Parathyroid adenoma (tissue), 2 donors: ENCODE measurements around the gene NPY5R.

Experiments
- H2AFZ ChIP-seq: fragments of 300-600 bp; sonication (generic); one replicate; pipeline ENCODE4 v1.7.0; 2017; ENCODE audit warnings: antibody characterized with exemption, mild to moderate bottlenecking
- H3K27ac ChIP-seq: fragments of 300-600 bp; sonication (generic); one replicate; pipeline ENCODE4 v1.7.0; 2017
- H3K27me3 ChIP-seq: fragments of 300-600 bp; sonication (generic); one replicate; pipeline ENCODE4 v1.7.0; 2017; ENCODE audit warnings: low read length; ENCODE audit not compliant: control insufficient read depth, insufficient read depth
- H3K36me3 ChIP-seq: fragments of 300-600 bp; sonication (generic); one replicate; pipeline ENCODE4 v1.7.0; 2017; ENCODE audit warnings: low read length; ENCODE audit not compliant: control insufficient read depth, insufficient read depth
- H3K4me1 ChIP-seq: fragments of 300-600 bp; sonication (generic); one replicate; pipeline ENCODE4 v1.7.0; 2017; ENCODE audit warnings: control low read depth
- H3K4me2 ChIP-seq: fragments of 300-600 bp; sonication (generic); one replicate; pipeline ENCODE4 v1.7.0; 2017; ENCODE audit warnings: low read length
- H3K4me3 ChIP-seq: fragments of 300-600 bp; sonication (generic); one replicate; pipeline ENCODE4 v1.7.0; 2017; ENCODE audit warnings: low read depth, low read length
- H3K79me2 ChIP-seq: fragments of 300-600 bp; sonication (generic); one replicate; pipeline ENCODE4 v1.7.0; 2017; ENCODE audit warnings: control low read depth
- H3K9ac ChIP-seq: fragments of 300-600 bp; sonication (generic); one replicate; pipeline ENCODE4 v1.7.0; 2017; ENCODE audit warnings: mild to moderate bottlenecking
- H3K9me3 ChIP-seq: fragments of 300-600 bp; sonication (generic); one replicate; pipeline ENCODE4 v1.7.0; 2017; ENCODE audit warnings: low read length; ENCODE audit not compliant: control insufficient read depth
- TF ChIP-seq, protein P1 (sequence below): fragments of 300-600 bp; sonication (generic); IDR thresholded peaks from one replicate; pipeline ENCODE4 v1.7.0; 2017; ENCODE audit warnings: antibody characterized with exemption, mild to moderate bottlenecking
- donor health status: primary hyperparathyroidism.

Gene NPY5R

DNA sequence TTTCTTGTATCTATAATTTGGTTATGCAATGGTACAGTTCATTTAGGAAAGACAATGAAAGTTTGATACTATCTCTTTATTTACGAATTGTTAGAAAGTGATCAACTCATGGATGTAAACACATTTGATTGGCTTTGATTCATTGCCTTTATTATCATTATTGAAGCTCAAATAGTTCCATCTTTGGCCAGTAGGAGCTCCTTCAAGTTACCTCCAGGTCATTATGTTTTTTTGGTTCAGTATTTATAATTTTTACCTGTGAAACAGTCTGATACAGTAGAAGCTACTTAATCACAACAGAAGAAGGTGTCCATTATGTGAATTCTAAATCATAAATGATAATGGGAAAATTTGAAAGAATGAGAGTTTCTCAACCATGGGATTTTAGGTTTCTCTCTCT, 12.4 kb downstream of the NPY5R start:
- no peak overlapping the region for H3K9ac ChIP-seq
- no peaks in the 10 kb centered on the region for H3K4me1 ChIP-seq
- H2AFZ ChIP-seq, result no peak overlapping the region
- H3K36me3 ChIP-seq, result no peaks in the 10 kb centered on the region
- H3K27me3 ChIP-seq, result no peaks in the 10 kb centered on the region
- no peaks in the 10 kb centered on the region for H3K9me3 ChIP-seq
- TF ChIP-seq, protein P1, sequence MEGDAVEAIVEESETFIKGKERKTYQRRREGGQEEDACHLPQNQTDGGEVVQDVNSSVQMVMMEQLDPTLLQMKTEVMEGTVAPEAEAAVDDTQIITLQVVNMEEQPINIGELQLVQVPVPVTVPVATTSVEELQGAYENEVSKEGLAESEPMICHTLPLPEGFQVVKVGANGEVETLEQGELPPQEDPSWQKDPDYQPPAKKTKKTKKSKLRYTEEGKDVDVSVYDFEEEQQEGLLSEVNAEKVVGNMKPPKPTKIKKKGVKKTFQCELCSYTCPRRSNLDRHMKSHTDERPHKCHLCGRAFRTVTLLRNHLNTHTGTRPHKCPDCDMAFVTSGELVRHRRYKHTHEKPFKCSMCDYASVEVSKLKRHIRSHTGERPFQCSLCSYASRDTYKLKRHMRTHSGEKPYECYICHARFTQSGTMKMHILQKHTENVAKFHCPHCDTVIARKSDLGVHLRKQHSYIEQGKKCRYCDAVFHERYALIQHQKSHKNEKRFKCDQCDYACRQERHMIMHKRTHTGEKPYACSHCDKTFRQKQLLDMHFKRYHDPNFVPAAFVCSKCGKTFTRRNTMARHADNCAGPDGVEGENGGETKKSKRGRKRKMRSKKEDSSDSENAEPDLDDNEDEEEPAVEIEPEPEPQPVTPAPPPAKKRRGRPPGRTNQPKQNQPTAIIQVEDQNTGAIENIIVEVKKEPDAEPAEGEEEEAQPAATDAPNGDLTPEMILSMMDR, result no peak
- H3K4me3 ChIP-seq, result no peak overlapping the region
- no peak overlapping the region for H3K4me2 ChIP-seq
- no peaks in the 10 kb centered on the region for H3K79me2 ChIP-seq
- H3K27ac ChIP-seq, result no peak overlapping the region

DNA sequence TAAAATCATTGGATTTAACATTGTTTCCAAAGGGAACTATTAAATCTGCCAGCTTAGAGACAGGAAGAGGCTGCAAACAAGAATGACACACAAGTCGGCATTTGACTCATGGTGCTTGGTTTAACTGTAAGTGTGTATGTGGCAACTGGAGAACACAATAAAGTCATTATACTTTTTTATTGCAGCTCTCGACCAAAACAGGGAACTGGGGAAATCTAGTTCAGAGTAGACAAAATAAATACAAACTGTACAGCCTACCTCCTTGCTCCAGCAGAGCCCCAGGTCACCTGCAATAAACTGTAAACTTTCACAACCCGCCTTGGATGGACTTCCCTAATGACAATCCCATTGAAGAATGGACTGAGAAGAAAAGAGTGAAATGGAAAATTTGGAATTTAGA, 24.0 kb downstream of the NPY5R start:
- Histone ChIP-seq H3K27me3 (no peaks in the 10 kb centered on the region), H3K4me3 (no peak overlapping the region), H3K9me3 (no peaks in the 10 kb centered on the region), H3K79me2 (no peaks in the 10 kb centered on the region), H3K36me3 (no peaks in the 10 kb centered on the region), H3K9ac (no peak overlapping the region), H2AFZ (no peak overlapping the region), H3K27ac (no peak overlapping the region), H3K4me1 (no peaks in the 10 kb centered on the region), H3K4me2 (no peak overlapping the region)
- TF ChIP-seq, protein P1, result no peak

DNA sequence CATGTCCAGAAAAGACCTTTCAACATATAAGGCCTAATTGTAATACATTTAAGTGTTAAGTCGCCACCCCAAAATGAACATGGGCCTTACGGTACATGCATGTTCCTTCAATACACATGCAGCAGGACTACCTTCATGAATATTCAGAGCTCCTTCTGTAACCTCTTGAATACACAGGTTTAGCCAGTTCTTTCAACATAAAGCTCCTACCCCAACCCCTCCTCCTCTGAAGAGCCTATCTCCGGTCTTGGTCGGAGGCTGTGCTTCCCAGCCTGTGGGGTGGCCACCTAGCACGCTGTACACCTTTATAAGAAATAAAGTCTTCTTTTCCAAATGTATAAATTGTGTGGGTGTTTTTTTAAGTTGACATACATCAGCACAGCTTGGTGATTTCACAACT, 28.3 kb downstream of the NPY5R start:
- TF ChIP-seq, protein P1, result no peak
- Histone ChIP-seq H3K9me3 (no peaks in the 10 kb centered on the region), H3K27ac (no peak overlapping the region), H3K4me2 (no peak overlapping the region), H3K79me2 (no peaks in the 10 kb centered on the region), H3K9ac (no peak overlapping the region), H3K36me3 (no peaks in the 10 kb centered on the region), H2AFZ (no peak overlapping the region), H3K4me3 (no peak overlapping the region), H3K27me3 (no peaks in the 10 kb centered on the region), H3K4me1 (no peaks in the 10 kb centered on the region)

DNA sequence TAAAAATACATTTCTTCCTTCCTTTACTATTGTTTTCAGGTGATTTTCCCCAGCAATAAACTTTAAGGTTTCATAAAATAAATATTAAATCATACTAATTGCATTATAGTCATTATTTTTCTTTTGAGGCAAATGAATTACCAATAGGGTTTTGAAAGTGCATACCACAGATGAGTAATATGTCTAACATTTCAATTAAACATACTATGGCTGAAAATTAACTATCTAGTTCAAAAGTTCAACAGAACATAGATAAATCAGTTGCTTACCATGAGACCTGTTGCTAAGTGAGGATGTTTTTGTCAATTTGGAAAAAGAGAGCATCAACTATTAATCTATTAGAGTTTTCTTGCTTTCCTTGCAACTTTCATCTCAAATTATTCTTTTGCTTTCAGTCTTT, 35.0 kb downstream of the NPY5R start:
- no peaks in the 10 kb centered on the region for H3K79me2 ChIP-seq
- no peak overlapping the region for H3K4me3 ChIP-seq
- no peaks in the 10 kb centered on the region for H3K36me3 ChIP-seq
- no peaks in the 10 kb centered on the region for H3K27me3 ChIP-seq
- no peaks in the 10 kb centered on the region for H3K9me3 ChIP-seq
- H3K9ac ChIP-seq, result no peak overlapping the region
- TF ChIP-seq, protein P1, result no peak
- no peaks in the 10 kb centered on the region for H3K4me1 ChIP-seq
- no peak overlapping the region for H3K4me2 ChIP-seq
- no peak overlapping the region for H2AFZ ChIP-seq
- no peak overlapping the region for H3K27ac ChIP-seq

DNA sequence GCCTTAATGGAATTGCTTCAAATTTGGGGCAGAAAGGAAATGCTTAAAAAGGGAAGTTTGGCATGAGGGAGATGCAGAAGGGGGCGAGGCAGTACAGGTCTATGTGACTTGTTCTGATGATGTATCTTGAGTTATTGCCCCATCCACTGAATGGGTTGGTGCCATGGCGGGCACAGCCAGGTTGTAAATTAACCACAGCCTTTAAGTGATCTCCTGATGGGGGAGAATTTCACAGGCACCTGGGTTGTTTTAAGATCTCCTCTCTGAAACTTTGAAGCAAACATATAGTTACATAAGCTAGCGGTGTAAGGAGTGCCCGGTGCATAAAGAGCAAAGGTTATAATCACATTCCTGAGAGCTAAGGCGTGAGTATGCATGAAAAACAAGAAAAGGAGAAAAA, 37.0 kb downstream of the NPY5R start:
- no peaks in the 10 kb centered on the region for H3K4me1 ChIP-seq
- no peak overlapping the region for H3K4me3 ChIP-seq
- H3K36me3 ChIP-seq, result no peaks in the 10 kb centered on the region
- no peak overlapping the region for H3K27ac ChIP-seq
- H2AFZ ChIP-seq, result no peak overlapping the region
- TF ChIP-seq, protein P1, result no peak
- no peak overlapping the region for H3K4me2 ChIP-seq
- no peaks in the 10 kb centered on the region for H3K9me3 ChIP-seq
- no peaks in the 10 kb centered on the region for H3K27me3 ChIP-seq
- H3K79me2 ChIP-seq, result no peaks in the 10 kb centered on the region
- no peak overlapping the region for H3K9ac ChIP-seq
